ENCODE data around the gene NDUFAF7.
"Not testable (repeated sequence)": the region's sequence is repeated elsewhere in the genome, so short reads cannot be mapped to it uniquely, and the experiment has no call there.

The NDUFAF7 gene

DNA sequence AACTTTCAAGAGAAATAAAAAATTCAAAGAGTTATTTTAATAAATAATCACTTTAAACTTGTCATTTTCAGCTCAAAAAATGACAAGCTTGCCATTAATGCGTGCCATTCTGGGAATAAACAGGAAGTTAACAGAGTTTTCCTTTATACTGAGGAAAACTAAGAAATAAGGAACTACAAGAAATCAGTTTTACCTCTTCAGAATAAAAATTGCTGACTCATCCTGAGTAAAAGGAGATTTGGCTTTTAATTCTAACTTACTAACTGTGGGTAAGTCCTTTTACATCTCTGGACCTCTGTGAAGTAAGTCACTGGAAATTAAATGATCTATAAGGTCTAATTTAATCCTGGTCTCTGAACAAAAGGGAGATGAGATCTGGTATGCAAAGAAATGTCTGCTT, 16.2 kb upstream of the NDUFAF7 start:
- DNase-seq (ENCODE audit: low spot score): no peak

GRCh38 chr2:37219046-37219445, 12.4 kb upstream of the NDUFAF7 start:
- DNase-seq (ENCODE audit: low spot score): no peak

DNA sequence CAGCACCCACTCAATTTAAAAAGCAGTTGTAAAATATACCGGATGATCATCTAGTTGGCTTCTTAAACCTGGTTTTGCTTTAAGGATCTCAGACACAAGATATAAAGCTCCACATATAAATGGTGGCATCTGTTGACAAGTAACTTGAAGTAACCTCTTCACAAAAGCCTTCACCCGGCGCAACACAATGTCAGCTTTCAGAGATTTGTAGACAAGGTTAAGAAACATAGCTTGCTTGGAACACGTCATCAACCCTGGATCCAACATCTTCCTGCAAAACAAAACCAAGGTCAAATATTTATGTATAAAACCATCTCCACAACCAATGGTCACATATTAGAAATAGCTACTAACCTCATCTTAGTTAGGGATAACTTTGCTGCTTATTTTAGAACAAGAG, 8.3 kb upstream of the NDUFAF7 start:
- no peak for DNase-seq (ENCODE audit: low spot score)

- DNase-seq (ENCODE audit: low spot score): no peak
Measured at GRCh38 chr2:37224063-37224462, 7.4 kb upstream of the NDUFAF7 start.

DNA sequence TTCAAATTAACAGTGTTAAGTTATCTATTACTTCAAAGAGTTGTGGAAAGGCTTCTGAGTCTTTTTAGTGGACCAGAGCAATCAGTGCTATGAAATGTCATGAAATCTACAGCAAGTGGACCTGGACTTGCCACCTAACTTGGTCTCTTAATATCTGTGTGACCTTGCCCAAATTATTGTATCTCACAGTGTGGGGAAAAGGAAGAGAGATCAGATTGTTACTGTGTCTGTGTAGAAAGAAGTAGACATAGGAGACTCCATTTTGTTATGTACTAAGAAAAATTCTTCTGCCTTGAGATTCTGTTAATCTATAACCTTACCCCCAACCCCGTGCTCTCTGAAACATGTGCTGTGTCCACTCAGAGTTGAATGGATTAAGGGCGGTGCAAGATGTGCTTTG, 6.3 kb upstream of the NDUFAF7 start:
- not testable (repeated sequence) for DNase-seq (ENCODE audit: low spot score)

GRCh38 chr2:37226863-37227262, 4.6 kb upstream of the NDUFAF7 start:
- no peak for DNase-seq (ENCODE audit: low spot score)

GRCh38 chr2:37228788-37229187, 2.7 kb upstream of the NDUFAF7 start:
- no peak for DNase-seq (ENCODE audit: low spot score)

DNA sequence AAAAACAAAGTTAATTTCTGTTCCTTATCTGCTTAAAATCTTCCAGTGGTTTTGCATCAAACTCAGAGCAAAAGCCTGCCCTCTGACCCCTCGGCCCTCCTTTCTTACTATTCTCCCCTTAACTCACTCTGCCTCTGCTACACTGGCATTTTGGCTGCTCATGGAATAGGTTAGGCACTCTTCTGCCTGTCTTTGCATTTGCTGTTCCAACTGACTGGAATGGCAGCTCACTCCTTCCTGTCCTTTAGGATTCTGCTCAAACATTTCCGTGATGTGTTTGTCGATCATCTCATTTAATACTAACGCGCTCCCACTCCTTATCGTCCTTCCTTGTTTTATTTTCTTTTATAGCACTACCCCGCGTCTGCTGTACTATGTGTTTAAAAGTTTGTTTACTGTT, 877 bp upstream of the NDUFAF7 start:
- DNase-seq (ENCODE audit: low spot score): no peak

DNA sequence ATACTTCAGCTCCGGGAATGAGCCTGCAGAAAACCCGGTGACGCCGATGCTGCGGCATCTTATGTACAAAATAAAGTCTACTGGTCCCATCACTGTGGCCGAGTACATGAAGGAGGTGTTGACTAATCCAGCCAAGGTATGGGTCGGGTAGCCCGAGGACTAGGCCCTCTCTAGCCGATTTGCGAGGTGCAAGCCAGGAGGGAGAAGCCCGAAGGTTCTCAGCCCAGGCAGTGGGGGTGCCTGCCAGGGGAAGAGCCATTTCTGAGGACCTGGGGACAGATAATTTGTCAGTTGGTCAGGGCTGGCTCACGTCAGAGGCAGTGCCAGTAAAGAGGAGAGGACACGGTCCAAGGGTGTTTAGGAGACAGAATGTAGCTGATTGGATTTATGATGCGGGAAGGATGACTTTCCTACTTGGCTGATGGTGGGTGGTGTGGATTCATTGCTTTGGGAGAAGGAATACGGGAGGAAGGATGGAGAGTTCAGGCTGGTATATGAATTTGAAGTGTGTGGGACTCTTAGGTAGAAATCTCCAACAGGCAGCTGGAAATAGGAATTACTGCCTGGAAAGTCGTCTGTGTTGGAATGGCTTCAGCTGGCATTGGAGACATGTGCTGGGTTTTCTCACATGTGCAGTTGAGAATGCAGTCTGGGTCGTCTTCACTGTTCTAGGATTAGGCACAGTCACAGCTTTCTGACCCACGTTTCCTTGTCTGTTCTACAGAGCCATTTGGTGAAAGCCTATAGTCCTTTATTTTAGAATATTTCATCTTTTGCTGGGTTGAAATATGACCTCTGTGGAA, 874 bp downstream of the NDUFAF7 start:
- peak; percentile 5 for DNase-seq (ENCODE audit: low spot score)

DNA sequence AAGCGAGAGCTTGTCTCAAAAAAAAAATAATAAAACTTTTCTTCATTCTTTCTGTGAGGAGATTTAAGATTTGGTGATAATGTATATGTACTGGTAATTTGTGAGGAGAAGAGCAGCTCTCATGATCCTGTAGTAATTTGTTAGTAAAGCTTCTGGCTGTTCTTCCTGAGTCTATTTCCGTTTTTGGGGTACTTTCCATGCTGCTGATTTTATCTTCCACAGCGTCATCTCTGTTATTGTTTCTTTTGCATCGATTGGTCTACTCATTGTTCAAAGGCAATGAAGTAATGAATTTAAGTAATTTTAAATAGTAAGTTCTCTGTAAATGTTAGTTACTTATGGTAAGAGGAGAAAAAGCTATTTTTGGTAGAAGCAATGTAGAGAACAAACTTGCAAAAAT, 12.0 kb downstream of the NDUFAF7 start:
- no peak for DNase-seq (ENCODE audit: low spot score)

DNA sequence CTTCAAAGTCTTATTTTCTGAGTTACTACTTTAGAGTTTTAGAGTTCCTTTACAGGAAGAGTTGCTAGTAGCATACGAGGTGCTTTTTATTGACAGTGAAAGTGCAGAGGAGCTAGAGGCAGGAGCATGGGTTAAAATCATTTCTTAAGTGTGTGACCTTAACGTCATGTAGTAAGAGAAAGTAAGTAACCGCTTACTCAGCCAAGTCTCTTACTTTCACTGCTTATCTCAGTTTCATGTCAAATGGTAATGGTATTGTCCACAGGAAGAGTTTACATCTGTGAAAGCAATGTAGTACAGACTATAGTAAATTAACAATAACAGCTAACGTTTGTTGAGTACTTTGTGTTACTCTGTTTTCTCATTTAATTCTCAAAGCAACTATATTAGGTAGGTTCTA, 12.6 kb downstream of the NDUFAF7 start:
- DNase-seq (ENCODE audit: low spot score): no peak

GRCh38 chr2:37244755-37245154, 13.3 kb downstream of the NDUFAF7 start:
- no peak for DNase-seq (ENCODE audit: low spot score)

GRCh38 chr2:37246205-37246604, 14.7 kb downstream of the NDUFAF7 start:
- DNase-seq (ENCODE audit: low spot score): no peak

GRCh38 chr2:37250869-37251740, 19.6 kb downstream of the NDUFAF7 start:
- DNase-seq (ENCODE audit: low spot score): no peak

- no peak for DNase-seq (ENCODE audit: low spot score)
Measured at GRCh38 chr2:37262522-37262921, 31.1 kb downstream of the NDUFAF7 start.

- DNase-seq (ENCODE audit: low spot score): no peak
Measured at GRCh38 chr2:37263839-37264238, 32.4 kb downstream of the NDUFAF7 start.

- DNase-seq (ENCODE audit: low spot score): no peak
Measured at GRCh38 chr2:37267685-37268084, 36.2 kb downstream of the NDUFAF7 start.

DNA sequence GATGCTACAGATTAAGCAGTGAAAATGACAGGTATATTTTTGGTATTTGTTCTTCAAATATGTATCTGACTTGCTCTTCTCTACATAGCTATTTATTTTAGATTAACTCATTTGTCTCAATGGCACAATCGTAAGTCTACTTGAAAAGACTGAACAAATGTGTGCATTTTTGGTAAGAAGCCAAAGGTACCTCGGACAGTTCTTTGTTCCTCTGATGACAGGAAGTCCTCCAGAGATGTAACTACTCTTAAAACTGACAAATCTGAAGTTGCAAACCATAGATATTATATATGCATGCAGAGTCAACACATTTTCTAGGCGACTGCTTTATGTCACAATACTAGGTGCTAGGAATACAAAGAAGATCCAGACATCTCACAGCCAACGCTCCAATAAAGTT, 36.7 kb downstream of the NDUFAF7 start:
- no peak for DNase-seq (ENCODE audit: low spot score)

DNA sequence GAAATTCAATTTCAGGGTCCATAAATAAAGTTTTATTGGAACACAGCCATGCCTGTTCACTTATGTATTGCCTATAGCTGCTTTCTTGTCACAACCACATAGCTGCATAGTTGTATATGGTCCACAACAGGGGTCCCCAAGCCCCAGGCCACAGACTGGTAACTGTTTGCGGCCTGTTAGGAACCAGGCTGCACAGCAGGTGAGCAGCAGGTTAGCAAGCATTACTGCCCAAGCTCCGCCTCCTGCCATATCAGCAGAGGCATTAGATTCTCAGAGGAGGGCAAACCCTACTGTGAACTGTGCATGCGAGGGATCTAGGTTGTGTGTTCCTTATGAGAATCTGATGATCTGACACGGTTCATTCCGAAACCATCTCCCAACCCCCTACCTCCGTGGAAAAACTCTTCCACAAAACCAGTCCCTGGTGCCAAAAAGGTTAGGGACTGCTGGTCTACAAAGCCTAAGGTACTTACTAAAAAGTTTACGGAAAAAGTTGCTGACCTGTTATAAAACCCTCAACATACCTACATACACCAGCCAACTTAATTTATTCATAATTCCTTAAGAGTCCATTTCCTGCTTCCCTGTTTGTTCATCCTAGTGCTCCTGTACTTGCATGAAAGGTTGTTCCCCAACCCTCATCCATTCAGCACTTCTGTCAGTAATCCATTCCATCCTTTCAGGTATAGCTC, 40.1 kb downstream of the NDUFAF7 start:
- no peak for DNase-seq (ENCODE audit: low spot score)

DNA sequence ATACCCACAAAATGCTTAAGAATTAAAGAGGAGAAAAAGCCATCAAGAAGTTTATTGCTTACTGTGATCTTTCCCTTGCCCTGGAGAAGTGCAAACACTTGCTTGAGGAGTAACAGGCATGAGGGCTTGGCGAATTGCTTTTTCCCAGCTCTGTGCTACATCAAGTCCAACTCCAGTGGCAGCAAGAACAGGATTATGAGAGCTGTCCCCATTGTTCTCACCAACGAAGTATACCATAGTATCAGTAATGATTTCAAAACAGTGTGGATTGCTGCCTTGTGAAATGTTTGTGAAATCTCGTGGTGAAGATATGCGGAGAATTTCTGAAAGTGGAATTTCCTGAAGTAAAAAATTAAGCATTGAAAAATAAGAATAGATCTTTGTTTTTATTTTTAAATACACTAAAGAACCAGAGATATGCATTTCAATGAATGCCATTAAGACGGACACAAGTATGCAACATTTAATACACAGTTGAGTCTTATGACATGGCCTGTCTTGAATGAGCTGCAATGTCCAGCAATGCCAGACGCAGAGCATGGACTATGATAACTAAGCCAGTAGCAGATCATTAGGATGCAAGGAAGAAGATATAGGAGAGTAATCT, 43.0 kb downstream of the NDUFAF7 start:
- no peak for DNase-seq (ENCODE audit: low spot score)

DNA sequence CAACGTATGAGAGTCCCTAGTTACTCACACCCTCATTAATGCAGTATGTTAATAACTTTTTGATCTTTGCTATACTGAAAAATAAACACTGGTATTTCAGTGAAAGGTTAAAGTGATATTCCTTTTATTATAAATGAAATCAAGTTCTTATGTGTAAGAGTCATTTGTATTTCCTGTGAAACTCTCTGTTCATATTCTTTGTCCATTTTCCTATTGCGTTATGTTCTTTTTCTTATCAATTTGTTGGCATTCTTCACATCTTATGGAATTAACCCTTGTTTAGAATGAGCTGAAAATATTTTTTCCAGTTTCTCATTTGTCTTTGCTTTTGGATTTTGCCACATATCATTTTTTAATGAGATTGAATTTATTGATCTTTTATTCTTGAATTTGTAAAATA, 44.8 kb downstream of the NDUFAF7 start:
- no peak for DNase-seq (ENCODE audit: low spot score)

DNA sequence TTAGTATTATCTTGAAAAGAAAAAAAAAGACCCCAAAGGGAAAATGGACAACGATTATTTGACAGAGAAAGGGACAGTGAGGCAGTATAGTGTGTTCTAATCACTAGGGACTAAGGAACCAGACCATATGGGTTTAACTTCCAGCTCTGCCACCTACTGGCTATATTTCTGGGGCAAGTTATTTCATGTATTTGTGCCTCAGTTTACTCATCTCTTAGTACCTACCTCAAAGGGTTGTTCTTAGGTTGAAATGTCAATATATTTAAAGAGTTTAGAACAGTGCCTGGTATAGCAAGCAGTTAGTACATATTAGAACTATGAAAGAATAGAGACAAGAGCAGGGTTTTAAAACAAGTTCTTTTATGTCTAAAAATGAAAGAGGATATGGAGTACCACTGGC, 50.5 kb downstream of the NDUFAF7 start:
- DNase-seq (ENCODE audit: low spot score): no peak

Data from putamen (tissue), 1 donor.